Measurements from ENCODE around the gene PGBD4. TPM values are rescaled to one million over a fixed set of nuclear protein-coding genes. Genes with fewer than 3 reads are reported as not detected.

PGBD4 gene
- total and polyA plus RNA-seq, 2 of the 13 experiments (the other 11 are each of a cell fraction or from before 2014, with no cell fraction given) = 1.4 to 1.7 TPM

GRCh38 chr15:34109797-34110663 is 8.1 kb downstream of the PGBD4 start:
- H3K4me2 ChIP-seq (ENCODE audit: low read depth, low read length) = peak overlapping the region; percentile 61
- no peak overlapping the region for H3K4me3 ChIP-seq (replicated peaks in 1 of 3; ENCODE audit: insufficient read depth in 1 of 3, low read depth in 2 of 3, low read length in 3 of 3)
- H3K36me3 ChIP-seq (replicated peaks in 1 of 2; ENCODE audit: control insufficient read depth in 1 of 2, insufficient read depth in 2 of 2, low read length in 2 of 2) = no peaks in the 10 kb centered on the region
- ChIA-PET CTCF (ENCODE audit: low intra/inter-chr PET ratio, low total read pairs) (interaction anchor here (1.4 to 3.1 kb wide), 2 partner anchors 48 to 100 kb away, joined by 5 to 39 read pairs; partner anchors contain the start of gene KATNBL1), POLR2A (interaction anchor here (1.5 kb wide), 2 partner anchors 8 to 100 kb away, joined by 6 to 17 read pairs; partner anchors contain the start of genes EMC7, KATNBL1 and PGBD4)
- H3K27ac ChIP-seq (ENCODE audit: extremely low read length, insufficient read depth, low read length) = no peak overlapping the region
- no peak overlapping the region for H3K9ac ChIP-seq (ENCODE audit: insufficient read depth, low read depth, low read length)
- 26% methylated on average over 5 of the region's 5 CpGs for WGBS (ENCODE audit: low lambda C conversion rate)
- BruUV-seq (replicated peaks) = no TSS peak
- H3K79me2 ChIP-seq (ENCODE audit: insufficient read depth, low read length) = no peaks in the 10 kb centered on the region
- no peak for FAIRE-seq
- in situ Hi-C loops (cut with HindIII; ENCODE audit: extremely low pct_ligation_motif_present, low pct_unique_long_range_greater_than_20kb) (loop anchor here (5.0 kb wide), 1 partner anchor 102 kb away; the partner anchor contains the start of gene KATNBL1), intact Hi-C loops (cut with micrococcal nuclease; ENCODE audit: unreplicated experiment) (loop anchor here (1.0 to 10.0 kb wide), 2 partner anchors 100 to 235 kb away; partner anchors contain the start of genes KATNBL1, NOP10 and NUTM1)
- ATAC-seq = peak; percentile 78
- peaks cover 14% of the 10 kb centered on the region for H3K4me1 ChIP-seq (ENCODE audit: insufficient read depth, low read length)
- H3K27me3 ChIP-seq (ENCODE audit: control insufficient read depth in 1 of 2, insufficient read depth in 2 of 2, low read length in 2 of 2) = no peaks in the 10 kb centered on the region
- no peaks in the 10 kb centered on the region for H4K20me1 ChIP-seq (ENCODE audit: insufficient read depth, low read length)
- no peak overlapping the region for H2AFZ ChIP-seq (ENCODE audit: low read length)
- peak; percentile 45 for DNase-seq (ENCODE audit: low spot score)
- no peaks in the 10 kb centered on the region for H3K9me3 ChIP-seq (ENCODE audit: low read length)
- TF ChIP-seq ARID5B (CRISPR knock-in tag; IDR thresholded peaks at IDR 0.05) (no peak), TRIM22 (IDR thresholded peaks at IDR 0.05) (no peak), E2F5 (CRISPR knock-in tag; conservative IDR thresholded peaks at IDR 0.05) (no peak), ZNF446 (CRISPR knock-in tag; IDR thresholded peaks at IDR 0.05) (no peak), PAX8 (CRISPR knock-in tag; IDR thresholded peaks at IDR 0.05; ENCODE audit: borderline replicate concordance) (no peak), ZNF546 (CRISPR knock-in tag; conservative IDR thresholded peaks at IDR 0.05) (no peak), RNF219 (CRISPR knock-in tag; IDR thresholded peaks at IDR 0.05) (no peak), MATR3 (CRISPR knock-in tag; IDR thresholded peaks at IDR 0.05) (no peak), ZFP82 (CRISPR knock-in tag; IDR thresholded peaks at IDR 0.05; ENCODE audit: borderline replicate concordance) (no peak)

All from HepG2 (cell line).